Measurements from ENCODE around the gene DDX54. TPM values are rescaled to one million over a fixed set of nuclear protein-coding genes. Genes with fewer than 3 reads are reported as not detected.

The DDX54 gene
- total RNA-seq, 1 experiment from 2014 or later: 83.0 TPM

DNA sequence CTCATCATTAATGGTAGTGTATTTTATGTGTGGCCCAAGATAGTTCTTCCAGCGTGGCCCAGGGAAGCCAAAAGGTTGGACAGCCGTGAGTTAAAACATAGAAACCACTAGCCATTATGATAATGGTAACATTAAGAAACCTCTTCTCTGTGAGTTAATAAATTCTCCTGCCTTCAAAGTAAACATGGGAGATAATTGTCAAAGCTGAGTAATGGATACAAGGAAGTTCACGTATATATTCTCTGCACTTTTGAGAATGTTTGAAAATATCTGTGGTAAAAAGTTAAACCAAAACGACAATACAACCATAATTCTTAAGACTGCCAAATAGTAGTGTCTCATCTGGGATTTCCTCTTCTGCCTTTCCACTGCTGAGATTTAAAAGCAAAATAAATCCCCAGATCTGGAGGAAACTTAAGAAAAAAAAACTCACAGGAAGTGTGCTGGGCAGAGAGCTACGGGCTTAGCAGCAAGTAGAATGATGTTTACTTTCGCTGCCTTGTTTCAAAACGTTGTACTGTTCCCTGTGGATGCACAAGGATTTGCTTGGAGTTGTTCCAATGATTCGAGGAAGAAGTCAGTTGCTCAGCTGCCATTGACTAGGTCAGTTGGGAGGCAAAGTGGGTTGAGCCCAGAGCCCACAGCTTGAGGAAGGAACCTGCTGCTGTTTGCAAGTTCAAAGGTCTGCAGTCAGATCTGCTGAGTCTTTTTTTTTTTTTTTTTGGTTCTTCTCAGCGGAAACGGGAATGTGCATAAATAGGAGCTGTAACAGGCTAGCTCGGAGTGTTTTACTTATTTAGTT is 37.7 kb upstream of the DDX54 start:
- Histone ChIP-seq H3K27ac (ENCODE audit: insufficient read length, low read depth, low read length) (no peak overlapping the region), H3K79me2 (ENCODE audit: insufficient read depth, low read length) (peaks cover 1% of the 10 kb centered on the region; the same call in 1 of the 2 replicates), H2BK120ac (ENCODE audit: low read depth, low read length, poor library complexity, severe bottlenecking) (no peak overlapping the region), H3K79me1 (ENCODE audit: insufficient read depth, low read depth, low read length, poor library complexity, severe bottlenecking) (no peaks in the 10 kb centered on the region), H2BK15ac (ENCODE audit: low read depth, low read length) (no peak overlapping the region), H3K56ac (ENCODE audit: insufficient read length, low read depth, low read length) (no peak overlapping the region), H4K5ac (ENCODE audit: insufficient read length, low read depth, low read length) (no peak overlapping the region), H3K4me1 (ENCODE audit: insufficient read depth, low read length) (peaks cover 4% of the 10 kb centered on the region; the same call in 1 of the 2 replicates), H2AFZ (ENCODE audit: low read length) (no peak overlapping the region), H3K4ac (ENCODE audit: low read depth, low read length) (no peak overlapping the region), H3K27me3 (ENCODE audit: insufficient read depth, low read length) (no peaks in the 10 kb centered on the region), H3K14ac (ENCODE audit: insufficient read depth, low read length) (no peak overlapping the region), H3K4me2 (ENCODE audit: insufficient read depth, insufficient read length, low read length) (peak overlapping the region; percentile 66), H2BK12ac (ENCODE audit: insufficient read length, low read depth, low read length) (no peak overlapping the region), H3K18ac (ENCODE audit: insufficient read length, low read depth, low read length) (no peak overlapping the region), H4K20me1 (ENCODE audit: control insufficient read depth, insufficient read depth, insufficient read length) (no peaks in the 10 kb centered on the region), H4K91ac (ENCODE audit: insufficient read length, low read depth, low read length) (no peak overlapping the region), H2BK5ac (ENCODE audit: insufficient read length, low read length) (no peak overlapping the region), H3K23ac (ENCODE audit: insufficient read length, low read depth, low read length) (no peak overlapping the region), H3K9me3 (ENCODE audit: control insufficient read depth, low read depth, low read length) (no peaks in the 10 kb centered on the region), H3K23me2 (ENCODE audit: insufficient read length, low read depth, low read length, poor library complexity, severe bottlenecking) (peaks cover 9% of the 10 kb centered on the region), H3K9ac (ENCODE audit: extremely low read depth, insufficient read length, low read length) (no peak overlapping the region), H4K8ac (replicated peaks; ENCODE audit: insufficient read length, low read depth, low read length) (no peak overlapping the region), H3T11ph (ENCODE audit: low read length) (no peak overlapping the region), H2BK20ac (ENCODE audit: low read depth, low read length, poor library complexity, severe bottlenecking) (no peak overlapping the region), H2AK5ac (ENCODE audit: insufficient read length, low read length) (no peak overlapping the region)
- H3K4me3 Mint-ChIP-seq: peak overlapping the region; percentile 83 to 94; a peak in 4 of 5 replicates
- H3K27ac Mint-ChIP-seq: peak overlapping the region in 1 of 3 experiments; percentile 62; a peak in 1 of 7 replicates
- no peak for DNase-seq
- H3K4me1 Mint-ChIP-seq: peaks cover 19 to 20% of the 10 kb centered on the region in 2 experiments
- no peaks in the 10 kb centered on the region for H3K27me3 Mint-ChIP-seq (ENCODE audit: low read depth)
- peaks cover 2 to 8% (median 5%) of the 10 kb centered on the region in 3 experiments; a peak in 5 of 7 replicates for H3K36me3 Mint-ChIP-seq (ENCODE audit: insufficient read depth in 1 of 3, low read depth in 3 of 3)
- no CpG with 5 or more reads among the region's 11 CpGs for WGBS (ENCODE audit: extremely low coverage, insufficient read length, low lambda C conversion rate)
- no peaks in the 10 kb centered on the region for H3K9me3 Mint-ChIP-seq
- TF ChIP-seq, protein P1, sequence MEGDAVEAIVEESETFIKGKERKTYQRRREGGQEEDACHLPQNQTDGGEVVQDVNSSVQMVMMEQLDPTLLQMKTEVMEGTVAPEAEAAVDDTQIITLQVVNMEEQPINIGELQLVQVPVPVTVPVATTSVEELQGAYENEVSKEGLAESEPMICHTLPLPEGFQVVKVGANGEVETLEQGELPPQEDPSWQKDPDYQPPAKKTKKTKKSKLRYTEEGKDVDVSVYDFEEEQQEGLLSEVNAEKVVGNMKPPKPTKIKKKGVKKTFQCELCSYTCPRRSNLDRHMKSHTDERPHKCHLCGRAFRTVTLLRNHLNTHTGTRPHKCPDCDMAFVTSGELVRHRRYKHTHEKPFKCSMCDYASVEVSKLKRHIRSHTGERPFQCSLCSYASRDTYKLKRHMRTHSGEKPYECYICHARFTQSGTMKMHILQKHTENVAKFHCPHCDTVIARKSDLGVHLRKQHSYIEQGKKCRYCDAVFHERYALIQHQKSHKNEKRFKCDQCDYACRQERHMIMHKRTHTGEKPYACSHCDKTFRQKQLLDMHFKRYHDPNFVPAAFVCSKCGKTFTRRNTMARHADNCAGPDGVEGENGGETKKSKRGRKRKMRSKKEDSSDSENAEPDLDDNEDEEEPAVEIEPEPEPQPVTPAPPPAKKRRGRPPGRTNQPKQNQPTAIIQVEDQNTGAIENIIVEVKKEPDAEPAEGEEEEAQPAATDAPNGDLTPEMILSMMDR (conservative IDR thresholded peaks at IDR 0.05): no peak
